Tibial nerve (tissue), 4 donors: ENCODE data around the gene MSI1. TPM values are rescaled to one million over a fixed set of nuclear protein-coding genes. Genes with fewer than 3 reads are reported as not detected.

Experiments used
- DNase-seq, 2 donors: peaks; one replicate each; pipeline ENCODE4 v3.0.0-alpha.2; 2019; ENCODE audit warnings: low spot score in 2 of 2
- H3K27ac ChIP-seq, 4 donors: fragments of 200-600 bp; sonication (generic) in 3 of 4; one replicate each; pipeline ENCODE4 v1.5.1; 2017 to 2019; ENCODE audit warnings: mild to moderate bottlenecking in 1 of 4
- H3K27me3 ChIP-seq, 2 donors: fragments of 200-600 bp; sonication (generic) in 1 of 2; one replicate each; pipeline versions ENCODE4 v1.5.1 to v1.6.0; 2017 to 2019
- H3K36me3 ChIP-seq, 3 donors: fragments of 200-600 bp; sonication (generic); one replicate each; pipeline ENCODE4 v1.5.1; 2018 to 2019
- H3K4me1 ChIP-seq, 4 donors: fragments of 200-600 bp; sonication (generic) in 3 of 4; one replicate each; pipeline ENCODE4 v1.5.1; 2017 to 2019
- H3K4me3 ChIP-seq, 4 donors: fragments of 200-600 bp; sonication (generic) in 3 of 4; one replicate each; pipeline ENCODE4 v1.5.1; 2017 to 2019; ENCODE audit warnings: mild to moderate bottlenecking in 1 of 4, moderate library complexity in 1 of 4
- H3K9me3 ChIP-seq, 4 donors: fragments of 200-600 bp; sonication (generic) in 3 of 4; one replicate each; pipeline ENCODE4 v1.5.1; 2017 to 2019
- EP300 ChIP-seq, 2 donors: sonication (generic); formaldehyde crosslinking; IDR thresholded peaks; one replicate each; pipeline ENCODE4 v1.6.1; 2017; ENCODE audit warnings: antibody characterized with exemption in 2 of 2, mild to moderate bottlenecking in 1 of 2
- POLR2A ChIP-seq, 2 donors: fragments of 450-650 bp; IDR thresholded peaks; one replicate each; pipeline ENCODE4 v1.6.1; 2017; ENCODE audit warnings: antibody characterized with exemption in 2 of 2, mild to moderate bottlenecking in 2 of 2, moderate library complexity in 2 of 2
- WGBS, 2 donors: methylation state at CpG; one replicate each; pipeline ENCODE4 v1.1.5; 2018; 5-methylcytosine and 5-hydroxymethylcytosine counted together
- total RNA-seq, 4 donors: library from RNA; depleted of rRNA; stranded (reverse); fragments of >200 nt; gene quantifications; one replicate each; pipeline ENCODE4 v1.1.0, GENCODE V29; 2016
- TF ChIP-seq, protein P1 (sequence below), 5 experiments: fragments of 200-600 bp in 3 of 5; fragments of 450-650 bp in 2 of 5; sonication (generic) in 3 of 5; IDR thresholded peaks; one replicate each; pipeline ENCODE4 v1.5.1; 2016 to 2019; ENCODE audit warnings: antibody characterized with exemption in 5 of 5, mild to moderate bottlenecking in 3 of 5, moderate library complexity in 2 of 5

MSI1 gene
- total RNA-seq, 4 donors from 2014 or later: 0.22 to 1.2 (median 0.59) TPM; not detected in 1

GRCh38 chr12:120362516-120363273 lies 6.3 kb downstream of the MSI1 start:
- TF ChIP-seq POLR2A (IDR thresholded peaks at IDR 0.05): no peak
- TF ChIP-seq EP300 (IDR thresholded peaks at IDR 0.05): no peak
- TF ChIP-seq, protein P1, sequence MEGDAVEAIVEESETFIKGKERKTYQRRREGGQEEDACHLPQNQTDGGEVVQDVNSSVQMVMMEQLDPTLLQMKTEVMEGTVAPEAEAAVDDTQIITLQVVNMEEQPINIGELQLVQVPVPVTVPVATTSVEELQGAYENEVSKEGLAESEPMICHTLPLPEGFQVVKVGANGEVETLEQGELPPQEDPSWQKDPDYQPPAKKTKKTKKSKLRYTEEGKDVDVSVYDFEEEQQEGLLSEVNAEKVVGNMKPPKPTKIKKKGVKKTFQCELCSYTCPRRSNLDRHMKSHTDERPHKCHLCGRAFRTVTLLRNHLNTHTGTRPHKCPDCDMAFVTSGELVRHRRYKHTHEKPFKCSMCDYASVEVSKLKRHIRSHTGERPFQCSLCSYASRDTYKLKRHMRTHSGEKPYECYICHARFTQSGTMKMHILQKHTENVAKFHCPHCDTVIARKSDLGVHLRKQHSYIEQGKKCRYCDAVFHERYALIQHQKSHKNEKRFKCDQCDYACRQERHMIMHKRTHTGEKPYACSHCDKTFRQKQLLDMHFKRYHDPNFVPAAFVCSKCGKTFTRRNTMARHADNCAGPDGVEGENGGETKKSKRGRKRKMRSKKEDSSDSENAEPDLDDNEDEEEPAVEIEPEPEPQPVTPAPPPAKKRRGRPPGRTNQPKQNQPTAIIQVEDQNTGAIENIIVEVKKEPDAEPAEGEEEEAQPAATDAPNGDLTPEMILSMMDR (IDR thresholded peaks at IDR 0.05): no peak
- Histone ChIP-seq H3K36me3 (no peaks in the 10 kb centered on the region), H3K4me3 (no peak overlapping the region), H3K9me3 (no peaks in the 10 kb centered on the region), H3K4me1 (peaks cover 0 to 39% (median 0%) of the 10 kb centered on the region in 4 donors), H3K27me3 (peaks cover 0 to 29% of the 10 kb centered on the region in 2 donors), H3K27ac (peak overlapping the region in 1 of 4 donors; percentile 75)
- WGBS, 2 donors: 72 to 79% methylated on average over 14 of the region's 14 CpGs
- no peak for DNase-seq

GRCh38 chr12:120361506-120362208 lies 7.3 kb downstream of the MSI1 start:
- 8 to 9% methylated on average over 25 of the region's 56 CpGs for WGBS, 2 donors
- H3K9me3 ChIP-seq: no peaks in the 10 kb centered on the region
- peak in 1 of 2 donors; percentile 31 for DNase-seq
- H3K36me3 ChIP-seq: no peaks in the 10 kb centered on the region
- TF ChIP-seq POLR2A (IDR thresholded peaks at IDR 0.05) (no peak), EP300 (IDR thresholded peaks at IDR 0.05) (no peak)
- TF ChIP-seq, protein P1 (IDR thresholded peaks at IDR 0.05): no peak
- peaks cover 0 to 35% (median 0%) of the 10 kb centered on the region in 4 donors for H3K4me1 ChIP-seq
- H3K27ac ChIP-seq: peak overlapping the region; percentile 27 to 84 (median 70)
- peak overlapping the region; percentile 32 to 50 (median 38) for H3K4me3 ChIP-seq
- peaks cover 0 to 19% of the 10 kb centered on the region in 2 donors for H3K27me3 ChIP-seq

- H3K9me3 ChIP-seq: no peaks in the 10 kb centered on the region
- peaks cover 0 to 25% (median 0%) of the 10 kb centered on the region in 4 donors for H3K4me1 ChIP-seq
- H3K27ac ChIP-seq: no peak overlapping the region
- H3K36me3 ChIP-seq: no peaks in the 10 kb centered on the region
- WGBS, 2 donors: 80 to 87% methylated on average over 1 of the region's 1 CpG
- peaks cover 0 to 11% of the 10 kb centered on the region in 2 donors for H3K27me3 ChIP-seq
- DNase-seq: no peak
- no peak overlapping the region for H3K4me3 ChIP-seq
- TF ChIP-seq, protein P1 (IDR thresholded peaks at IDR 0.05): no peak
- TF ChIP-seq POLR2A (IDR thresholded peaks at IDR 0.05) (no peak), EP300 (IDR thresholded peaks at IDR 0.05) (no peak)
Observed at GRCh38 chr12:120359128-120359527, 9.8 kb downstream of the MSI1 start.

- TF ChIP-seq, protein P1 (IDR thresholded peaks at IDR 0.05): no peak
- no peak for TF ChIP-seq EP300 (IDR thresholded peaks at IDR 0.05)
- TF ChIP-seq POLR2A (IDR thresholded peaks at IDR 0.05): no peak
- peaks cover 0 to 25% (median 0%) of the 10 kb centered on the region in 4 donors for H3K4me1 ChIP-seq
- no peaks in the 10 kb centered on the region for H3K36me3 ChIP-seq
- no peak overlapping the region for H3K27ac ChIP-seq
- no peaks in the 10 kb centered on the region for H3K9me3 ChIP-seq
- no peak for DNase-seq
- no peak overlapping the region for H3K4me3 ChIP-seq
- 52 to 54% methylated on average over 19 of the region's 19 CpGs for WGBS, 2 donors
- H3K27me3 ChIP-seq: peaks cover 0 to 11% of the 10 kb centered on the region in 2 donors
Observed at GRCh38 chr12:120358412-120359100, 10.4 kb downstream of the MSI1 start.
